Transverse colon (tissue), 4 donors: ENCODE measurements around the gene AHDC1. TPM values are rescaled to one million over a fixed set of nuclear protein-coding genes. Genes with fewer than 3 reads are reported as not detected.

Source experiments
- DNase-seq: peaks from one replicate; pipeline ENCODE4 v3.0.0-alpha.2; 2019
- H3K27ac ChIP-seq, 4 donors: fragments of 200-600 bp; sonication (generic); 2 replicates each; pipeline ENCODE4 v1.5.1; 2016 to 2018; ENCODE audit warnings: inconsistent platforms in 4 of 4
- H3K27me3 ChIP-seq: fragments of 200-600 bp; sonication (generic); 2 replicates; pipeline ENCODE4 v1.5.1; 2017; ENCODE audit warnings: inconsistent platforms
- H3K36me3 ChIP-seq, 4 donors: fragments of 200-600 bp; sonication (generic); 2 replicates each; pipeline ENCODE4 v1.5.1; 2017 to 2019; ENCODE audit warnings: inconsistent platforms in 4 of 4
- H3K4me1 ChIP-seq, 4 donors: fragments of 200-600 bp; sonication (generic); 2 replicates each; pipeline ENCODE4 v1.5.1; 2017 to 2020; ENCODE audit warnings: inconsistent platforms in 4 of 4
- H3K4me3 ChIP-seq, 4 donors: fragments of 200-600 bp; sonication (generic); 1 replicate in 1 of 4; 2 replicates in 3 of 4; pipeline versions ENCODE4 v1.5.1 to v1.6.1; 2017 to 2019; ENCODE audit warnings: inconsistent platforms in 4 of 4
- H3K9me3 ChIP-seq, 2 donors: fragments of 200-600 bp; sonication (generic); 2 replicates each; pipeline ENCODE4 v1.5.1; 2017 to 2019; ENCODE audit warnings: inconsistent platforms in 2 of 2
- CTCF ChIP-seq, 5 experiments: fragments of 200-600 bp in 3 of 5; fragments of 450-650 bp in 2 of 5; sonication (generic) in 3 of 5; IDR thresholded peaks; 1 replicate in 2 of 5; 2 replicates in 3 of 5; pipeline ENCODE4 v1.5.1; 2016 to 2017; ENCODE audit warnings: antibody characterized with exemption in 5 of 5, inconsistent platforms in 3 of 5, mild to moderate bottlenecking in 2 of 5, moderate library complexity in 1 of 5
- EP300 ChIP-seq: sonication (generic); formaldehyde crosslinking; IDR thresholded peaks from one replicate; pipeline ENCODE4 v1.6.1; 2017; ENCODE audit warnings: antibody characterized with exemption, low read depth
- POLR2A ChIP-seq: fragments of 450-650 bp; IDR thresholded peaks from one replicate; pipeline ENCODE4 v1.6.1; 2016; ENCODE audit warnings: antibody characterized with exemption, mild to moderate bottlenecking, moderate library complexity
- POLR2AphosphoS5 ChIP-seq, 3 donors: sonication (generic); formaldehyde crosslinking; IDR thresholded peaks; one replicate each; pipeline ENCODE4 v1.6.1; 2016; ENCODE audit warnings: antibody characterized with exemption in 3 of 3
- WGBS, 2 donors: methylation state at CpG; one replicate each; pipeline ENCODE4 v1.1.5; 2018; ENCODE audit warnings: low coverage in 1 of 2; 5-methylcytosine and 5-hydroxymethylcytosine counted together
- in situ Hi-C, 4 donors: fragments of 200-750 bp; cut with MboI; loops; one replicate each; pipeline versions ENCODE4 v1.15.0 to v1.15.1; 2017; ENCODE audit warnings: low sequenced_read_pairs in 3 of 4, low pct_ligation_motif_present in 1 of 4, low pct_unique_long_range_greater_than_20kb in 1 of 4
- intact Hi-C: fragments of 100-400 bp; cut with DNase I; formaldehyde crosslinking; loops from one replicate; pipeline ENCODE4 v1.15.1; 2023; ENCODE audit warnings: low total_unique reads
- total RNA-seq, 4 donors: library from RNA; depleted of rRNA; stranded (reverse); fragments of >200 nt; gene quantifications; one replicate each; pipeline ENCODE4 v1.1.0, GENCODE V29; 2016

Gene AHDC1
- total RNA-seq, 4 donors from 2014 or later: 11.7 to 34.4 (median 21.3) TPM

GRCh38 chr1:27536767-27537166, 67.2 kb downstream of the AHDC1 start:
- intact Hi-C loops (no loop called here), in situ Hi-C loops (no loop called here)
- DNase-seq: peak; percentile 27
- peaks cover 0 to 4% (median 0%) of the 10 kb centered on the region in 4 donors for H3K36me3 ChIP-seq
- peak overlapping the region; percentile 42 to 82 (median 70) for H3K27ac ChIP-seq
- H3K9me3 ChIP-seq: no peaks in the 10 kb centered on the region
- no peaks in the 10 kb centered on the region for H3K27me3 ChIP-seq
- H3K4me1 ChIP-seq: peaks cover 29 to 51% (median 45%) of the 10 kb centered on the region in 4 donors
- 67% methylated on average over 11 of the region's 11 CpGs; no CpG with 5 or more reads in 1 of the 2 donors for WGBS, 2 donors
- no peak overlapping the region for H3K4me3 ChIP-seq
- TF ChIP-seq POLR2A (no peak), CTCF (IDR thresholded peaks at IDR 0.05) (no peak)

GRCh38 chr1:27536010-27536757, 67.8 kb downstream of the AHDC1 start:
- no peaks in the 10 kb centered on the region for H3K27me3 ChIP-seq
- TF ChIP-seq EP300: no peak
- TF ChIP-seq CTCF (IDR thresholded peaks at IDR 0.05): no peak
- TF ChIP-seq POLR2A: no peak
- in situ Hi-C loops (no loop called here), intact Hi-C loops (no loop called here)
- no peaks in the 10 kb centered on the region for H3K9me3 ChIP-seq
- peak overlapping the region; percentile 42 to 82 (median 70) for H3K27ac ChIP-seq
- H3K36me3 ChIP-seq: peaks cover 0 to 4% (median 0%) of the 10 kb centered on the region in 4 donors
- no peak for DNase-seq
- H3K4me1 ChIP-seq: peaks cover 29 to 51% (median 45%) of the 10 kb centered on the region in 4 donors
- WGBS, 2 donors: 72 to 80% methylated on average over 3 to 15 of the region's 15 CpGs
- H3K4me3 ChIP-seq: no peak overlapping the region

GRCh38 chr1:27535386-27535785, 68.6 kb downstream of the AHDC1 start:
- DNase-seq: no peak
- Histone ChIP-seq H3K27ac (peak overlapping the region; percentile 42 to 82 (median 70)), H3K27me3 (no peaks in the 10 kb centered on the region), H3K4me1 (peaks cover 26 to 47% (median 42%) of the 10 kb centered on the region in 4 donors), H3K36me3 (peaks cover 0 to 4% (median 0%) of the 10 kb centered on the region in 4 donors), H3K9me3 (no peaks in the 10 kb centered on the region), H3K4me3 (no peak overlapping the region)
- 31% methylated on average over 2 of the region's 2 CpGs; no CpG with 5 or more reads in 1 of the 2 donors for WGBS, 2 donors
- peak in 1 of 3 donors; percentile 10 for TF ChIP-seq POLR2AphosphoS5 (IDR thresholded peaks at IDR 0.05)
- no peak for TF ChIP-seq CTCF (IDR thresholded peaks at IDR 0.05)
- intact Hi-C loops: no loop called here
- in situ Hi-C loops: no loop called here

GRCh38 chr1:27531959-27532685, 71.8 kb downstream of the AHDC1 start:
- Histone ChIP-seq H3K27ac (no peak overlapping the region), H3K36me3 (peaks cover 0 to 4% (median 0%) of the 10 kb centered on the region in 4 donors), H3K27me3 (no peaks in the 10 kb centered on the region), H3K4me3 (no peak overlapping the region), H3K4me1 (peaks cover 30 to 50% (median 42%) of the 10 kb centered on the region in 4 donors), H3K9me3 (no peaks in the 10 kb centered on the region)
- DNase-seq: no peak
- in situ Hi-C loops: no loop called here
- intact Hi-C loops: no loop called here
- TF ChIP-seq POLR2AphosphoS5 (IDR thresholded peaks at IDR 0.05) (no peak), CTCF (IDR thresholded peaks at IDR 0.05) (no peak), EP300 (no peak), POLR2A (no peak)
- WGBS, 2 donors: 77 to 90% methylated on average over 7 to 14 of the region's 14 CpGs
